Fibroblast of lung (primary cell): ENCODE measurements around the gene TMEM132E.

Source experiments
- CTCF ChIP-seq, 2 donors: IDR thresholded peaks in 1 of 2; conservative IDR thresholded peaks in 1 of 2; 1 replicate in 1 of 2; 2 replicates in 1 of 2; pipeline ENCODE4 v1.5.1; 2011 to 2012; ENCODE audit warnings: low read length in 2 of 2, control low read depth in 1 of 2, inconsistent platforms in 1 of 2, low read depth in 1 of 2, mild to moderate bottlenecking in 1 of 2
- EZH2 ChIP-seq: IDR thresholded peaks from 2 replicates; pipeline ENCODE4 v1.5.1; 2012; ENCODE audit warnings: low read length, control low read depth, mild to moderate bottlenecking; ENCODE audit errors: missing control alignments

DNA sequence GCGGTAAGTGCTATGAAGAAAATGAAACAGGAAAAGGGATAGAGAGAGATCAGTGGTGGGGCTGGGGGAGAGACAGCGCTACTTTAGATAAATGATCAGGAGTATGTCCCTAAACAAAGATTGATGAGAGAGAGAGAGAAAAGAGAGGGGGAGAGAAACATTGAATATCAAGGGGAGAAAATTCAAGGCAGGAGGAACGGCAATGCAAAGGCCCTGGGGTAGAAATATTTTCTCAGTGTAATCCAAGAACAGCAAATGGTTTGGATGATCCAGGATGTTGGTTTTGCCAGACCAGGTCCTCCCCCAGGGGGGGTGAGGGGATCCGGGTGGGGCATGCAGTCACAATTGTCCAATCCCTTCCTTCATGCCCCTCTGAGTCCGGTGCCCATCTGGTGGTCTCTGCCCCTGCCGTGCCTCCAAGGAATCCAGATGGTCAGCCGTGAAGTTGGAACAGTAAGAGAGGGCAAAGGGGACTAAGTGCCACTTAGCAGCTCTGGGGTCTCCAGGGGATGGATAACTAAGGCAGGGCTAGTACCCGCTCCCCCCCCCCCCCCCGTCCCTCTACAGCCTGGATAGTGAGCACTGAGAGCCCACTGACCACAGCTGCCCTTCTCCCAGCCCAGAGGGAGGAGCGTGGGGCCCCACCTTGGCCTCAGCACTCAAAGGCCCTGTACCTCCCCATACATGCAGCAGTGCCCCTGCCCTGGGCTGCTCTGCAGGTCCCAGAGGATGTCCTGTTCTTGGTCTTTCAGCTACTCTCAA, 43.7 kb downstream of the TMEM132E start:
- TF ChIP-seq CTCF (conservative IDR thresholded peaks at IDR 0.05 in 1 of 2, IDR thresholded peaks at IDR 0.05 in 1 of 2; ENCODE audit: low read depth in 1 of 2, low read length in 2 of 2) (no peak), EZH2 (no peak)
